Measurements from ENCODE around the gene CSNK1E.

Gene CSNK1E

DNA sequence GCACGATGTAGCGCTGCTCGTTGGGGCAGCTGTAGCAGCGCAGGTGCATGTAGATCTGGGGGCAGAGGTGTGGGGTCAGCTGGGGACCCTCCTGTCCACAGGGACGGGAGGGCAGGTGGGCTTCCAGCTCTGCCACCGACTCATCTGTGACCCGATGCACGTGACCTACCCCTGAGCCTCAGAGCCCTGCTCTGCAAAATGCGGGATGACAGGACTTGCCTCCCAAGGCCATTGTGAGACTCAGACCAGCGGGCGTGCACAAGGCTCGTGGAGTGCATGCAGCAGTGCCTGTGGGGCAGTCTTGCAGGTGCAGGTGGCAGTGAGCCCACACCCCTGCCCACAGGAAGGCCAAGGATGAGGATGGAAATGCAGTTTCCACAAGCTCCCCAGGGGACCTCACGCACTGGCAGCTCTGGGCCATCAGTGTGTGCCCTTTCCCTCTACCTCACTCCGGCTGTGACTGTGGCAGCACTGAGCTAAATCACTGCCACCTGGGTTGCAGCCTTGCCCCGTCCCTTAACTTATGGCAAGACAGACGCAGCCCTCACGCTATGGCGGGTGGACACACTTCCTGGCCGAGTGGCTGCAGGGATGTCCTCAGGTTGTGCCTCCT is 71.1 kb downstream of the CSNK1E start:
- no peak for DNase-seq

DNA sequence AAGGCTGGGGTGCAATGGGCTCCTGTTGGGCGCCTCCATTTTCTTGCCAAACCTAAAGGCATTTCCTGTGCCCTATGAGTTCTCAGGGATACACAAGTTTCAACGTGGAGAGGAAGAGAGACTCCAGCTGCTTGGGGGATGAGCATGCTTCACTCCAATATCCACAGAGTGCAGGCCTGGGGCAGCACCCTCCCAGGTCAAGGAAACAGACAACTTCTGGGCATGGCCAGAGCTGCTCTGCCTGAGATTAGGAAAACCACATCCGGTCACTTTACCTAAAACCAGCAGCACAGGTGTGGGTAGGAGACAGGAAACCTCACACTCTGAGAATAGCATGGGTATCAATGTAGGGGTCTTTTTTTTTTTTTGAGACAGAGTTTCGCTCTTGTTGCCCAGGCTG is 73.1 kb downstream of the CSNK1E start:
- no peak for DNase-seq

GRCh38 chr22:38243007-38243765 is 74.0 kb downstream of the CSNK1E start:
- DNase-seq: peak; percentile 85

DNA sequence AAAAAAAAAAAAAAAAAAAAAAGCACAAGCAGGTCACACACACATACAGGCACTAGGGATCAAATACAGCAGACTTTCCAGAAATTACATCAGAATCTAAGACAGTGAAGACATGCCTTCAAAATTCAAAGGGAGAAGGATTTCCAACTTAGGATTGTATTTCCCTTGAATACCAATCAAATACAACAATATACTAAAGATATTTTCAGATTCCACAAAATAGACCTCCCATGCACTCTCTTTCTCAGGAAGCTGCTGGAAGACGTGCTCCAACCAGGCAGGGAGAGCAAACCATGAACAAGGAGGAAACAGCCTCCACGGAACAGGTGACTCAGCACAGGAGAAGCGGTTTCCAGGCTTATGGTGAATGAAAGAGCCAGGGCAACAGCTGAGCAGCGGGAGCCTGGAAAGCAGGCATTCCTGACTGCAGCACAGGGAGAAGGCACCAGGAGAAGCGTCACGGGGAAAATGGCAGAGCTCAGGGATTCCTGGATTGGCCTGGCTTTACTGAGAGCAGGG is 76.4 kb downstream of the CSNK1E start:
- no peak for DNase-seq

All from DMS 273 treated with DMSO at 0.1 percent for 48 hours (cell line).